MM.1S (cell line): ENCODE measurements around the gene FHIT.

ENCODE experiments used
- DNase-seq: peaks from one replicate; pipeline ENCODE4 v3.0.0-alpha.2; 2015
- H2AFZ ChIP-seq: fragments of 300-600 bp; sonication (generic); 2 replicates; pipeline ENCODE4 v1.6.0; 2016; ENCODE audit warnings: antibody characterized with exemption, low read length
- H3F3A ChIP-seq: fragments of 300-600 bp; sonication (generic); 2 replicates; pipeline ENCODE4 v1.6.1; 2016; ENCODE audit warnings: mild to moderate bottlenecking, antibody characterized with exemption, low read length, moderate library complexity, mixed read lengths; ENCODE audit not compliant: insufficient read depth
- H3K27ac ChIP-seq: fragments of 300-600 bp; sonication (generic); 2 replicates; pipeline ENCODE4 v1.5.1; 2016; ENCODE audit warnings: mild to moderate bottlenecking, low read length
- H3K27me3 ChIP-seq: fragments of 300-600 bp; sonication (generic); replicated peaks from 2 replicates; pipeline ENCODE4 v1.6.0; 2016; ENCODE audit warnings: low read length; ENCODE audit not compliant: insufficient read depth
- H3K36me3 ChIP-seq: fragments of 300-600 bp; sonication (generic); replicated peaks from 2 replicates; pipeline ENCODE4 v1.6.1; 2016; ENCODE audit warnings: mild to moderate bottlenecking, low read length, mixed read lengths; ENCODE audit not compliant: insufficient read depth
- H3K4me1 ChIP-seq: fragments of 300-600 bp; sonication (generic); 2 replicates; pipeline ENCODE4 v1.6.1; 2016; ENCODE audit warnings: low read length, mixed read lengths
- H3K4me2 ChIP-seq: fragments of 300-600 bp; sonication (generic); 2 replicates; pipeline ENCODE4 v1.6.0; 2016; ENCODE audit warnings: low read depth, low read length
- H3K4me3 ChIP-seq: fragments of 300-600 bp; sonication (generic); 2 replicates; pipeline ENCODE4 v1.5.1; 2016; ENCODE audit warnings: low read length, mixed read lengths
- H3K79me2 ChIP-seq: fragments of 300-600 bp; sonication (generic); 2 replicates; pipeline ENCODE4 v1.6.1; 2016; ENCODE audit warnings: mixed run types, low read length, mixed read lengths
- H3K9ac ChIP-seq: fragments of 300-600 bp; sonication (generic); 2 replicates; pipeline ENCODE4 v1.6.1; 2016; ENCODE audit warnings: low read length, mixed read lengths
- H3K9me2 ChIP-seq: fragments of 300-600 bp; sonication (generic); replicated peaks from 2 replicates; pipeline ENCODE4 v1.6.1; 2016; ENCODE audit warnings: mild to moderate bottlenecking, low read length, mixed read lengths; ENCODE audit not compliant: insufficient read depth
- H3K9me3 ChIP-seq: fragments of 300-600 bp; sonication (generic); replicated peaks from 2 replicates; pipeline ENCODE4 v1.6.1; 2016; ENCODE audit warnings: mild to moderate bottlenecking, low read length, mixed read lengths; ENCODE audit not compliant: insufficient read depth
- H4K20me1 ChIP-seq: fragments of 300-600 bp; sonication (generic); 2 replicates; pipeline ENCODE4 v1.6.1; 2016; ENCODE audit warnings: mild to moderate bottlenecking, low read length, moderate library complexity, mixed read lengths; ENCODE audit not compliant: insufficient read depth
- EZH2 ChIP-seq: fragments of 300-600 bp; sonication (generic); optimal IDR thresholded peaks from 2 replicates; pipeline ENCODE3; 2017; ENCODE audit warnings: low read depth, mild to moderate bottlenecking, antibody characterized with exemption, low read length, mixed read lengths
- EZH2phosphoT487 ChIP-seq: fragments of 300-600 bp; sonication (generic); IDR thresholded peaks from 2 replicates; pipeline ENCODE4 v1.6.1; 2018; ENCODE audit warnings: antibody characterized with exemption, low read length
- TF ChIP-seq, protein P1 (sequence below): fragments of 300-600 bp; sonication (generic); IDR thresholded peaks from 2 replicates; pipeline ENCODE4 v1.5.1; 2016; ENCODE audit warnings: antibody characterized with exemption, low read length, mixed read lengths

Gene FHIT

DNA sequence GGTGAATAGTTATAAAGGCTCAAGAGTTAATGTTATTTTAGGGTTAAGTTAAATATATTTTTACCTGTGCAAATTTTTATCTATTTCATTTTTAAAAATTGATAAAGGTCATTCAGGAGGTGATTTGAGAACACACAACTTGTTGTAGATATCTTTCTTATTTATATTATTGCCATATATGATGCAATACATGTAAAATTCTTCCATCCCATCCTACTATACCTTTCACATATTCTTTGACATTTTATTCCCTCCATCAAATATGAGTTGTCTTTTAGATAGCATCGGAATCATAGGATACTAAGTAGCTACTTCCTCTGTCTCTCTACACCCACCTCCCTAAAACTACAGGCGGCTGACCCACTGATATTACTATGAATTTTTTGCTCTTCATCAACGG is 734.1 kb downstream of the FHIT start:
- Histone ChIP-seq H3F3A (no peaks in the 10 kb centered on the region), H3K9me2 (no peaks in the 10 kb centered on the region), H3K9ac (no peak overlapping the region), H3K27ac (no peak overlapping the region), H3K4me2 (no peak overlapping the region), H3K27me3 (no peaks in the 10 kb centered on the region), H3K4me1 (no peaks in the 10 kb centered on the region), H3K4me3 (no peak overlapping the region), H4K20me1 (no peaks in the 10 kb centered on the region), H3K79me2 (no peaks in the 10 kb centered on the region), H3K36me3 (no peaks in the 10 kb centered on the region), H2AFZ (no peak overlapping the region), H3K9me3 (no peaks in the 10 kb centered on the region)
- TF ChIP-seq EZH2phosphoT487 (no peak), EZH2 (no peak)
- TF ChIP-seq, protein P1, sequence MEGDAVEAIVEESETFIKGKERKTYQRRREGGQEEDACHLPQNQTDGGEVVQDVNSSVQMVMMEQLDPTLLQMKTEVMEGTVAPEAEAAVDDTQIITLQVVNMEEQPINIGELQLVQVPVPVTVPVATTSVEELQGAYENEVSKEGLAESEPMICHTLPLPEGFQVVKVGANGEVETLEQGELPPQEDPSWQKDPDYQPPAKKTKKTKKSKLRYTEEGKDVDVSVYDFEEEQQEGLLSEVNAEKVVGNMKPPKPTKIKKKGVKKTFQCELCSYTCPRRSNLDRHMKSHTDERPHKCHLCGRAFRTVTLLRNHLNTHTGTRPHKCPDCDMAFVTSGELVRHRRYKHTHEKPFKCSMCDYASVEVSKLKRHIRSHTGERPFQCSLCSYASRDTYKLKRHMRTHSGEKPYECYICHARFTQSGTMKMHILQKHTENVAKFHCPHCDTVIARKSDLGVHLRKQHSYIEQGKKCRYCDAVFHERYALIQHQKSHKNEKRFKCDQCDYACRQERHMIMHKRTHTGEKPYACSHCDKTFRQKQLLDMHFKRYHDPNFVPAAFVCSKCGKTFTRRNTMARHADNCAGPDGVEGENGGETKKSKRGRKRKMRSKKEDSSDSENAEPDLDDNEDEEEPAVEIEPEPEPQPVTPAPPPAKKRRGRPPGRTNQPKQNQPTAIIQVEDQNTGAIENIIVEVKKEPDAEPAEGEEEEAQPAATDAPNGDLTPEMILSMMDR, result no peak
- DNase-seq, result no peak

DNA sequence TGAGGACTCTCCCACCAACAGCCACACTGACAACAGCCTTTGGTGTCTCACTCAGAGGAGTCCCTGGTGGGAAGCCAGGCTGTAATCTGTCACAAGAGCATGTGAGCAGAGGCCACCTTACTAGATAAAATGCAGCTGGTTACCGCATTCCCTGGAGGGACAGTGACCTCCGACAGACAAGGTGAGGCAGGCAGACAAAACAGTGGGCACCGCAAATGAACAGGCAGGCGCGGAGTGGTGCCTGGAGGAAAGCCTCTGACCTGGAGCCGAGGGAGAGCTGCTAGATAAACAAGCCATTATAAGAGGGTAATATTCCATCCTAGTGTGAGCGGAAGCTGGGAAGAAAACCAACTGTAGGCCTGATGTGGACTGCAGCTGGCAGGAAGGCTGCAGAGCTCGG is 736.4 kb downstream of the FHIT start:
- no peaks in the 10 kb centered on the region for H3K27me3 ChIP-seq
- H3F3A ChIP-seq, result no peaks in the 10 kb centered on the region
- H4K20me1 ChIP-seq, result no peaks in the 10 kb centered on the region
- no peak overlapping the region for H3K9ac ChIP-seq
- H3K4me2 ChIP-seq, result no peak overlapping the region
- H3K4me1 ChIP-seq, result no peaks in the 10 kb centered on the region
- no peak overlapping the region for H2AFZ ChIP-seq
- TF ChIP-seq EZH2phosphoT487 (no peak), EZH2 (no peak)
- TF ChIP-seq, protein P1, result no peak
- H3K27ac ChIP-seq, result no peak overlapping the region
- no peak overlapping the region for H3K4me3 ChIP-seq
- H3K79me2 ChIP-seq, result no peaks in the 10 kb centered on the region
- no peak for DNase-seq
- H3K36me3 ChIP-seq, result no peaks in the 10 kb centered on the region
- no peaks in the 10 kb centered on the region for H3K9me3 ChIP-seq
- H3K9me2 ChIP-seq, result no peaks in the 10 kb centered on the region

DNA sequence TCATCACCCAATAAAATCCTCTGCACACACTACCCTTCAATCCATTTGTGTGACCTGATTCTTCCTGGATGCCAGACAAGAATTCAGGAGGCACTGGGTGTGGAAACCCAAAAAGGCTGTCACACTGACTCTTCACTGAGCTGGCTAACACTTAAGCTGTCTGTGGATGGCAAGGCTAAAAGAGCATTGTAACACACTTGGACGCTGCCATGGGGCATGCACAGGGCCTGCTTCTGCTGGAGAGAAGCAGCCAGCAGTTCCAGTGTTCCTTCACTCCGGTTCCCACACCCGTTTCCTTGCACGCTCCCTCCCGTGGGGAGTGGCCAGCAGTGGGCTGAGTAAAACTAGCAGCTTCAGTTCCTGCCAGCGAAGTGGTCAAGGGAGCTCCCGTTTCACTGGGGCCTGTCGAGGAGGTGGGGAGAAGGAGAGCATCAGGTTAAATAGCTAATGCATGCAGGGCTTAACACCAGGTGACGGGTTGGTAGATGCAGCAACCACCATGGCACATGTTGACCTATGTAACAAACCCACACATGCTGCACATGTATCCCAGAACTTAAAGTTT is 737.1 kb downstream of the FHIT start:
- TF ChIP-seq, protein P1, result no peak
- TF ChIP-seq EZH2phosphoT487, result no peak
- TF ChIP-seq EZH2, result no peak
- no peaks in the 10 kb centered on the region for H3K79me2 ChIP-seq
- H3K9ac ChIP-seq, result no peak overlapping the region
- no peaks in the 10 kb centered on the region for H3K27me3 ChIP-seq
- DNase-seq, result no peak
- no peaks in the 10 kb centered on the region for H3K4me1 ChIP-seq
- H3K9me3 ChIP-seq, result no peaks in the 10 kb centered on the region
- H3K4me3 ChIP-seq, result no peak overlapping the region
- no peaks in the 10 kb centered on the region for H4K20me1 ChIP-seq
- H3K4me2 ChIP-seq, result no peak overlapping the region
- no peaks in the 10 kb centered on the region for H3K36me3 ChIP-seq
- H3K27ac ChIP-seq, result no peak overlapping the region
- no peaks in the 10 kb centered on the region for H3F3A ChIP-seq
- no peaks in the 10 kb centered on the region for H3K9me2 ChIP-seq
- no peak overlapping the region for H2AFZ ChIP-seq
